ENCODE measurements around the gene SORCS1.

The SORCS1 gene

GRCh38 chr10:106655636-106656035, 508.9 kb downstream of the SORCS1 start:
- DNase-seq (ENCODE audit: low read depth) = no peak

GRCh38 chr10:106655165-106655564, 509.3 kb downstream of the SORCS1 start:
- no peak for DNase-seq (ENCODE audit: low read depth)

- no peak for DNase-seq (ENCODE audit: low read depth)
Observed at GRCh38 chr10:106652279-106652678, 512.2 kb downstream of the SORCS1 start.

DNA sequence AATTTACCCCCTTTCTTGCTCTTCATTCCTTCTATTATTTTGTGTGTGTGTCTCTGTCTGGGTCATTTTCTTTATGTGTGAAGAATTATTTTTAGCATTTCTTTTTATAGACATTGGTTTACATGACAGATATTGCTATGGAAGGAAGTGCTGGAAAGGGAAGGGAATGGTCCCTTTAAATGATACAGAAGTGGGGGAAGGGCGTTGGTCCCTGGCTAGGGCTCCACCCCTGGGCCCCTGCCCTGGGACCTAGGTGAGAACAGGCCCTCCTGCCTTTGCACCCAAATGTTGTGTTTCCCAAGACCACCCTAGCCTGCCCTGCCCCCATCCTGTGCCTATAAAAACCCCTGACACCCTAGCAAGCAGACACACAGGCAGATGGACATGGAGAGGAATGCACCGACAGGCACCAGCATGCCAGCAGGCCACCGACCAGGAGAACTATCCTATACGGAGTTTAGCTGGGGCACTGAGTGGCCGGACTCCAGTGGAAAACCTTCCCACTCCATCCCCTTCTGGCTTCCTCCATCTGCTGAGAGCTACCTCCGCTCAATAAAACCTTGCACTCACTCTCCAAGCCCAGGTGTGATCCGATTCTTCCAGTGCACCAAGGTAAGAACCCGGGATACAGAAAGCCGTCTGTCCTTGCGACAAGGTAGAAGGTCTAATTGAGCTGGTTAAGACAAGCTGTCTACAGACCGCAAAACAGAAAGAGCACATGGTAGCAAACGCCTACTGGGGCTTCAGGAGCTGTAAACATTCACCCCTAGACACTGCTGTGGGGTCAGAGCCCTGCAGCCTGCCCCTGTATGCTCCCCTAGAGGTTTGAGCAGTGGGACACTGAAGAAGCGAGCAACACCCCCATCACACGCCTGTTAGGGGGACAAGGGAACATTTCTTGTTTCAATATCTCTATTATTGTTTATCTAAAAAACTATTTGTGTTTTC, 515.7 kb downstream of the SORCS1 start:
- no peak for DNase-seq (ENCODE audit: low read depth)

DNA sequence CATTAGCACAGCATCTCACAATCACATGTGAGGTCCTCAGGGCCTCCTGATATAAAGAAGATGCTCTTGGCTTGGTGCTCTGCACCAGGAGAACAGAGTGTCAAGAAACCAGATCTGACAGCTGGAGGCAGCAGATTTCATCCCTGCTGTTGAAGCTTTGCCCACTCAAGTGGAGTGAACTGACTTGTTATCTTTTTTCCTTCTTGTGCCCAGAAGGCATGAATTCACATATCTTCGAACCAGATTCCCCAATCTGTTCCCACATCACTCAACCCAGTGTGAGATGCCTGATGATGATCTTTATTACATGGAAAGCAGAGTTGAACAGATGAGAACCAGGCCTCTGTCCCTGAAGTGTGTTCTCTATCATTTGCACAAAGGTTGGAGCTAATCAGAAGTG, 521.0 kb downstream of the SORCS1 start:
- DNase-seq (ENCODE audit: low read depth) = no peak

- DNase-seq (ENCODE audit: low read depth) = no peak
Observed at GRCh38 chr10:106637873-106638272, 526.6 kb downstream of the SORCS1 start.

DNA sequence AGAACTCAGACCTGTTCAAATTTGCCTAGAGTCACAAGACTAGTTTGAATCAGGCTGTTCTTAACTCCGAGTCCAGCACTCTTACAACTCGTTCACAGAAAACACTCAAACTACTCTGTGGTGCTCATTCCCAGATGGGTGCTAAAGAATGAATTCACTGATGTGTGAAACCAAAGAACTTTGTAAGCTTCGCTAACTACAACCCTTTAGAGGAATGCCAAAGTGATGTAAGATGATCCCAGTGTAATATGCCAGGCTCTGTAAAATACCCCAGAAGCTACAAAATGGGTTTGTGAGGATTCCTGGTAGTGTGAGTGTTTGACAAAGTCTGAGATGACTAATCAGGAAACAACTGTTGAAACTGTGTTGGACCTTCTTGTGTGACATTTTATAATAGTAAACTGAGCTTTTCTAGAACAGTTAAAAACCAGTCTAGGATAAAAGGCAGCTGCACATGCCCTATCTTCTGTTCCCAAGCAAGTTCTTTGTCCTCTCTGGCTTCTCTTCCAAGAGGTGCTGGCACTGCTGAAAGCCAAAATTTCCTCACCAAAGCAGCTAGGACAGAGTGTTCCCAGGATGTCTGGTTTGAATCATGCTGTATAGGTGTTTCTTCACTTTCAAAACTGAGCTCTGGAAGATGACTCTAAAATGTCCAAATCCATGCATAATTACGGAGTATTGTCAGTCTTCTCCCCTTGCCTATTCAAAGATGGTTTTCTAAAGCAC, 527.6 kb downstream of the SORCS1 start:
- no peak for DNase-seq (ENCODE audit: low read depth)

DNA sequence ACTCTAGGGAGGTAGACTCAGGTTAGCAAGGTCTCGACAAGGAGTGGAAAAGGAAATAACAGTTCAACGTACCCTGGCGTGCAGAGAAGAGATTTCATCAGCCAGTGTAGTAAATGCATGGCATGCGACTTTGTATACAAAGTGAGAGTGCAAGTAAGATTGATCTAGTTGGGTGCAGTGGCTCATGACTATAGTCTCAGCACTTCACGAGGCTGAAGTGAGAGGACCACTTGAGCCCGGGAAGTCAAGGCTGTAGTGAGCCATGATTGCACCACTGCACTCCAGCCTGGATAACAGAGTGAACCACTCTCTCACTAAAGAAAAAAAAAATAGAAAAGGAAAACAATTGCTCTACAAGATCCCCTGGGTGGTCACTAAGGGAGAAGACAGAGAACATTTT, 528.6 kb downstream of the SORCS1 start:
- DNase-seq (ENCODE audit: low read depth) = no peak

- DNase-seq (ENCODE audit: low read depth) = no peak
Observed at GRCh38 chr10:106631016-106631702, 533.3 kb downstream of the SORCS1 start.

- no peak for DNase-seq (ENCODE audit: low read depth)
Observed at GRCh38 chr10:106626371-106626770, 538.1 kb downstream of the SORCS1 start.

GRCh38 chr10:106625751-106626150, 538.8 kb downstream of the SORCS1 start:
- no peak for DNase-seq (ENCODE audit: low read depth)

- no peak for DNase-seq (ENCODE audit: low read depth)
Observed at GRCh38 chr10:106619346-106619745, 545.2 kb downstream of the SORCS1 start.

- no peak for DNase-seq (ENCODE audit: low read depth)
Observed at GRCh38 chr10:106618646-106619045, 545.9 kb downstream of the SORCS1 start.

DNA sequence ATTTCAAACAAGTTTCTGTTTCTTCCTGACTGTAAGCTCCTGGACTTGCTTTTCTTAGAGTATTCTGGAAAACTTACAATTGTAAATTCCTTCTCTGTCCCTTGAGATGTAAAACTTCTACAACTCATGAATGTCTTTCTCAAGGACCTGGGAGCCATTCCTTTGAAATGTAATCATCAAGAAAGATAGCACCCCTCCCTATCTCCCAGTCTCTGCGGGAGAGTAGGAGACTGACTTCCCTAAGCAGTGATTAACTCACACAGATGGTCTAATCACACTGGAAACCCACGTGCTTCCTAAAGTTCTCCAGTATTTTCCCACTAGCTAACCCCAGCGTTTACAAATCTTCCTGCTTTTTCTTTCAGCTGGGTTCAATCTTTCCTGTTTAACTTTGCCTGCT, 549.4 kb downstream of the SORCS1 start:
- DNase-seq (ENCODE audit: low read depth) = no peak

DNA sequence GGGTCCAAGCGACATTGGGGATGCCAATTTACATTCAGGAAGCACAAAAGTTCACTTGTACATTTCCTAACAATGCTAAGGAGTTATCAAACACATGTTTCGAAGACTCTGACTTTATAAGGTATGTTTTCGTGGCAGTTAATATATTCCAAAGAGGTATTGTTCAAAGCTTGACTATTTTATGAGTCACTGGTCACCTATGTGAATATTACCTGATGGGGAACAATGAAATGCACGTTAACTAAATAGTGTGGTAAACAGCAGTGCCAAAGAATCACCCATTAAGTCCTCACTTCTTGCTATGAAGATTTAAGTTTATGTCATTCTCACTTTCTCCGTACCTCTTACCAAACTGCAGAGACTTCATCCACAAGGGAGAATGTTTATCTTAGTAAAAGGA, 550.2 kb downstream of the SORCS1 start:
- no peak for DNase-seq (ENCODE audit: low read depth)

- DNase-seq (ENCODE audit: low read depth) = no peak
Observed at GRCh38 chr10:106612381-106612780, 552.1 kb downstream of the SORCS1 start.

DNA sequence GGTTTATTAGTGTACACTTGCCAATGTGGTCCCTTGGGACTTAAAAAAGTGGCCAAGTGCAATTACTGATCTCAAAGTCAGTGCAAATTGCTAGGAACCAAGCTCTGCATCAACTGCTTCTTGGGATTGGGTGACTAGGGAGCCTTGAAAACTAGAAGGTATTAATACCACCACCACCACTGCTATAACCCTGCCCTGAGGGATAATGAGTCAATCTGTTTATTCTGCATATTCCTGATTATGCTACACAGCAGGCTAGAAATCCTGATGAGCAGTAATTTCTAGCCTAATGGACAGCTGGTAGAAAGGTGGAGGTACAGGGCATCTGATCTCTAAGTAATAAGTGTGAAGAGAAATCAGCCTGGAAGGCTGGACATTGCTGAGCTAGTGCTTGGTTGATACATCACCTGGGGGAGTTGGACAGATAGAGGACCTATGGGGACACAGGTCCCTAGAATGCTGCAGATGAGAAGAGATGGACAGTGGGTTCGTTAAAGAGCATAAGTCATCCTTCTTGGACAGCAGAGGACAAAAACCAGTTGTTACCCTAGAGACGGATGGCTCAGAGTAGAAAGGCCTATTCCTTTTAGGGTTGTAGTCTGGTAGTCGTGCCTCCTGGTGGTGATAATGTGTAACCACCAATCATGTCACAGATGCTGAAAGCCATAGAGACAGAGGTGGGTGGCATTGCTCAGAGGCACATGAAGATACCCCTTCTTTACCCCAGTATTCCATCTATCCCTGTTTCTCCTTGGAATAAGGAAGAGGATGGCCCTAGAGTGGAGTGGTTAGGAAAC, 554.8 kb downstream of the SORCS1 start:
- DNase-seq (ENCODE audit: low read depth) = no peak

- DNase-seq (ENCODE audit: low read depth) = no peak
Observed at GRCh38 chr10:106608066-106608465, 556.4 kb downstream of the SORCS1 start.

GRCh38 chr10:106595281-106595680, 569.2 kb downstream of the SORCS1 start:
- no peak for DNase-seq (ENCODE audit: low read depth)

- DNase-seq (ENCODE audit: low read depth) = no peak
Observed at GRCh38 chr10:106593876-106594275, 570.6 kb downstream of the SORCS1 start.

GRCh38 chr10:106592396-106592795, 572.1 kb downstream of the SORCS1 start:
- no peak for DNase-seq (ENCODE audit: low read depth)

DNA sequence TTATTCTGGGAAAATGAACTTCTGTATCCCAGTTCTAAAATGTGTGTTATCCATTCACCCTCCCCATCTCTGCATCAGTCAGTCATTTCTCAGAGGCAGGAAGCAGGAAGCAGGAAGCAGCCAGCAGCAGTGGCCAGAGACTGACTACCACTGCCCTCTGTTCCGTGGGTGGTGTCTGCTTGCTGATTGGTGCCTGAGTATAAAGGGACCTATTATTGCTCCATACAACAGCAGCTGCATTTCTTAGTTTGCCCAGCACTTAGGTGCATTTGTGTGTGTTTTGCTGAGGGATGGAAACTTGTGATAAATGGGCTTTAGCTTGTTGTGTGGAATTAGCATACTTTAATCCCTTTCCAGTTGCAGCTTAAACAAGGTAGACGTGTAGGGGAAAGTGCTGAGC, 582.2 kb downstream of the SORCS1 start:
- DNase-seq (ENCODE audit: low read depth) = no peak

Measured in T-helper 22 cell (primary cell).